Activated B cell treated with CpG ODN at 0.5 μM for 24 hours (primary cell): ENCODE data around the gene CAMK1. TPM values are rescaled to one million over a fixed set of nuclear protein-coding genes. Genes with fewer than 3 reads are reported as not detected.

Experiments
- ATAC-seq: fragments of 200-7000 bp; cut with Tn5 transposase; one replicate; pipeline ENCODE4 v1.10.0; 2021; ENCODE audit warnings: low read depth, mild to moderate bottlenecking, moderate library complexity
- CTCF ChIA-PET: fragments of 350-600 bp; sonication (Branson Sonifier 250); formaldehyde crosslinking; loops from one replicate; lab custom pipeline; 2021; ENCODE audit warnings: antibody characterized with exemption; lab: Charles Lee
- POLR2A ChIA-PET: fragments of 350-600 bp; sonication (Branson Sonifier 250); formaldehyde crosslinking; loops from one replicate; lab custom pipeline; 2021; ENCODE audit warnings: antibody characterized with exemption; lab: Charles Lee
- DNase-seq: peaks from one replicate; pipeline ENCODE4 v3.0.0; 2022
- H3K27ac Mint-ChIP-seq: one replicate; pipeline ENCODE4 v1.8.0; 2020; ENCODE audit warnings: mixed read lengths
- H3K27me3 Mint-ChIP-seq: one replicate; pipeline ENCODE4 v1.8.0; 2021; ENCODE audit warnings: mixed read lengths
- H3K36me3 Mint-ChIP-seq: one replicate; pipeline ENCODE4 v1.8.0; 2021; ENCODE audit warnings: low read depth, mixed read lengths
- H3K4me1 Mint-ChIP-seq: one replicate; pipeline ENCODE4 v1.8.0; 2021; ENCODE audit warnings: mixed read lengths
- H3K4me3 Mint-ChIP-seq: one replicate; pipeline ENCODE4 v1.8.0; 2020; ENCODE audit warnings: mild to moderate bottlenecking, mixed read lengths
- H3K9me3 Mint-ChIP-seq: one replicate; pipeline ENCODE4 v1.8.0; 2020; ENCODE audit warnings: mixed read lengths
- CTCF ChIP-seq: fragments of 200-600 bp; IDR thresholded peaks from one replicate; pipeline ENCODE4 v1.8.0; 2022; ENCODE audit warnings: antibody characterized with exemption, mild to moderate bottlenecking
- intact Hi-C: fragments of 100-400 bp; cut with micrococcal nuclease; formaldehyde crosslinking; loops from one replicate; pipeline ENCODE4 v1.15.1; 2024
- total RNA-seq: library from RNA; stranded (reverse); gene quantifications from 2 replicates; pipeline ENCODE4 v1.2.3, GENCODE V29; 2022

CAMK1 gene
- total RNA-seq, 1 donor from 2014 or later, result 1.7 TPM

- Mint-ChIP-seq H3K36me3 (peaks cover 21% of the 10 kb centered on the region), H3K9me3 (no peaks in the 10 kb centered on the region), H3K27me3 (no peaks in the 10 kb centered on the region), H3K27ac (peak overlapping the region; percentile 88), H3K4me1 (peaks cover 58% of the 10 kb centered on the region), H3K4me3 (peak overlapping the region; percentile 32)
- CTCF ChIA-PET, result interaction anchor here (0.7 to 1.6 kb wide), 3 partner anchors 13 to 17 kb away, joined by 3 to 5 read pairs (median 4); partner anchors contain the start of gene TADA3
- POLR2A ChIA-PET, result interaction anchor here (1.0 to 5.6 kb wide), 9 partner anchors 10 to 153 kb away, joined by 3 to 133 read pairs (median 6); partner anchors contain the start of genes ARPC4, BRPF1, CAMK1 and CRELD1
- intact Hi-C loops, result loop anchor here (1.0 to 2.0 kb wide), 3 partner anchors 12 to 30 kb away; partner anchors contain the start of gene TADA3
- ATAC-seq, result peak; percentile 76
- peak; percentile 30 for DNase-seq
- no peak for TF ChIP-seq CTCF
Measured at GRCh38 chr3:9779721-9780457, 10.1 kb upstream of the CAMK1 start.

GRCh38 chr3:9779075-9779593 lies 9.4 kb upstream of the CAMK1 start:
- TF ChIP-seq CTCF, result no peak
- H3K4me1 Mint-ChIP-seq, result peaks cover 58% of the 10 kb centered on the region
- POLR2A ChIA-PET, result interaction anchor here (1.1 to 5.6 kb wide), 6 partner anchors 9 to 382 kb away, joined by 3 to 133 read pairs (median 12); partner anchors contain the start of genes ARPC4, BRPF1, CAMK1 and OGG1
- no peaks in the 10 kb centered on the region for H3K9me3 Mint-ChIP-seq
- H3K27ac Mint-ChIP-seq, result peak overlapping the region; percentile 88
- intact Hi-C loops, result loop anchor here (1.0 kb wide), 1 partner anchor 29 kb away; no protein-coding TSS in a partner anchor
- H3K27me3 Mint-ChIP-seq, result no peaks in the 10 kb centered on the region
- H3K36me3 Mint-ChIP-seq, result peaks cover 18% of the 10 kb centered on the region
- no peak for DNase-seq
- H3K4me3 Mint-ChIP-seq, result peak overlapping the region; percentile 32
- CTCF ChIA-PET, result no interaction called here
- no peak for ATAC-seq

GRCh38 chr3:9778143-9779074 lies 8.7 kb upstream of the CAMK1 start:
- intact Hi-C loops, result loop anchor here (1.0 kb wide), 1 partner anchor 28 kb away; no protein-coding TSS in a partner anchor
- H3K27ac Mint-ChIP-seq, result peak overlapping the region; percentile 88
- no peaks in the 10 kb centered on the region for H3K9me3 Mint-ChIP-seq
- peaks cover 12% of the 10 kb centered on the region for H3K36me3 Mint-ChIP-seq
- TF ChIP-seq CTCF, result no peak
- CTCF ChIA-PET, result no interaction called here
- DNase-seq, result no peak
- ATAC-seq, result no peak
- POLR2A ChIA-PET, result interaction anchor here (0.6 to 5.6 kb wide), 6 partner anchors 14 to 382 kb away, joined by 3 to 57 read pairs (median 4); partner anchors contain the start of genes ARPC4 and OGG1
- no peaks in the 10 kb centered on the region for H3K27me3 Mint-ChIP-seq
- H3K4me1 Mint-ChIP-seq, result peaks cover 58% of the 10 kb centered on the region
- no peak overlapping the region for H3K4me3 Mint-ChIP-seq

- H3K9me3 Mint-ChIP-seq, result no peaks in the 10 kb centered on the region
- H3K4me1 Mint-ChIP-seq, result peaks cover 53% of the 10 kb centered on the region
- H3K27me3 Mint-ChIP-seq, result no peaks in the 10 kb centered on the region
- intact Hi-C loops, result no loop called here
- no peak for DNase-seq
- ChIA-PET CTCF (no interaction called here), POLR2A (interaction anchor here (0.6 to 5.6 kb wide), 5 partner anchors 18 to 381 kb away, joined by 3 to 57 read pairs (median 4); partner anchors contain the start of gene OGG1)
- H3K36me3 Mint-ChIP-seq, result peaks cover 6% of the 10 kb centered on the region
- no peak for TF ChIP-seq CTCF
- H3K27ac Mint-ChIP-seq, result peak overlapping the region; percentile 30
- ATAC-seq, result no peak
- no peak overlapping the region for H3K4me3 Mint-ChIP-seq
Measured at GRCh38 chr3:9777694-9778021, 7.9 kb upstream of the CAMK1 start.
